Pancreas (tissue), 10 donors: ENCODE data around the gene IGF1. TPM values are rescaled to one million over a fixed set of nuclear protein-coding genes. Genes with fewer than 3 reads are reported as not detected.
A peak's percentile ranks its signal among the peaks of the same experiment; 100 is the strongest.

Source experiments
- ATAC-seq, 4 donors: fragments of 200-7000 bp; cut with Tn5 transposase; one replicate each; pipeline versions ENCODE4 v1.8.0 to v1.9.1; 2020; ENCODE audit warnings: mild to moderate bottlenecking in 4 of 4, moderate library complexity in 4 of 4
- DNase-seq, 6 donors: peaks; one replicate each; pipeline ENCODE4 v3.0.0-alpha.2; 2020
- FAIRE-seq: peaks from 2 replicates; lab custom pipeline; 2012; peaks lifted over from hg19 to GRCh38; lab: Jason Lieb, UNC
- H3K27ac ChIP-seq, 4 donors: fragments of 200-600 bp; sonication (generic); 1 replicate in 3 of 4; 2 replicates in 1 of 4; pipeline versions ENCODE4 v1.5.0 to v1.8.0; 2020
- H3K27me3 ChIP-seq, 4 donors: fragments of 200-600 bp; one replicate each; pipeline ENCODE4 v1.8.0; 2021
- H3K36me3 ChIP-seq, 3 donors: fragments of 200-600 bp; sonication (generic) in 1 of 3; one replicate each; pipeline versions ENCODE4 v1.5.0 to v1.8.0; 2020 to 2021
- H3K4me1 ChIP-seq, 3 donors: fragments of 200-600 bp; one replicate each; pipeline ENCODE4 v1.8.0; 2021
- H3K4me3 ChIP-seq, 4 donors: fragments of 200-600 bp; sonication (generic) in 2 of 4; one replicate each; pipeline versions ENCODE4 v1.5.0 to v1.8.0; 2020 to 2021
- H3K9me3 ChIP-seq, 4 donors: fragments of 200-600 bp; one replicate each; pipeline ENCODE4 v1.8.0; 2021
- WGBS, 2 donors: extraction: QIAGEN DNeasy Blood & Tissue Kit; methylation state at CpG; one replicate each; pipeline ENCODE4 v1.1.7; 2013; 5-methylcytosine and 5-hydroxymethylcytosine counted together
- intact Hi-C, 3 donors: fragments of 100-400 bp; cut with DNase I; formaldehyde crosslinking; loops; one replicate each; pipeline versions ENCODE4 v1.11.1 to v1.14.2; 2022
- polyA plus RNA-seq, 2 donors: library from polyadenylated mRNA; stranded (reverse); fragments of 200-250 nt; gene quantifications; one replicate each; pipeline ENCODE4 v1.2.3, GENCODE V29; 2013
- total RNA-seq, 6 donors: library from RNA; stranded (reverse); fragmentation: NEBNext Ultra II Directional in 4 of 6; extraction: Animal tissue kit (Norgen Biotek cat#: 25700) in 4 of 6; gene quantifications; one replicate each; pipeline versions ENCODE4 v1.2.1 to v1.2.4, GENCODE V29; 2021 to 2023
- TF ChIP-seq, protein P1 (sequence below), 4 donors: fragments of 200-600 bp; sonication (generic) in 3 of 4; IDR thresholded peaks; one replicate each; pipeline versions ENCODE4 v1.5.0 to v1.8.0; 2021; ENCODE audit warnings: antibody characterized with exemption in 4 of 4
- donor health status: healthy with polysubstance abuse.
- donor health status: DM: no; HTN: no; CAD: no; lungs with moderate emphysema.
- donor health status: DM: no; HTN: no; CAD: no.
- donor health status: control.
- donor health status: control.
- donor health status: Bipolar disorder and iron deficiency.
- donor health status: DM: yes; HTN: yes; CAD: no.
- donor health status: DM: no; HTN: no; CAD: no.
- donor health status: DM: no; HTN: no; CAD: no.
- donor health status: DM: yes; HTN: yes; CAD: no.

Gene IGF1
- total and polyA plus RNA-seq, 8 donors = 1.5 to 23.8 (median 4.6) TPM

GRCh38 chr12:102408487-102409297 lies 71.7 kb downstream of the IGF1 start:
- H3K36me3 ChIP-seq = no peaks in the 10 kb centered on the region
- intact Hi-C loops = no loop called here
- no peaks in the 10 kb centered on the region for H3K9me3 ChIP-seq
- no peak overlapping the region for H3K4me3 ChIP-seq
- WGBS, 2 donors = 63 to 72% methylated on average over 4 of the region's 4 CpGs
- ATAC-seq (peak in 1 of 4 donors; percentile 26), DNase-seq (no peak), FAIRE-seq (no peak)
- no peak overlapping the region for H3K27ac ChIP-seq
- peaks cover 0 to 6% (median 0%) of the 10 kb centered on the region in 3 donors for H3K4me1 ChIP-seq
- TF ChIP-seq, protein P1, sequence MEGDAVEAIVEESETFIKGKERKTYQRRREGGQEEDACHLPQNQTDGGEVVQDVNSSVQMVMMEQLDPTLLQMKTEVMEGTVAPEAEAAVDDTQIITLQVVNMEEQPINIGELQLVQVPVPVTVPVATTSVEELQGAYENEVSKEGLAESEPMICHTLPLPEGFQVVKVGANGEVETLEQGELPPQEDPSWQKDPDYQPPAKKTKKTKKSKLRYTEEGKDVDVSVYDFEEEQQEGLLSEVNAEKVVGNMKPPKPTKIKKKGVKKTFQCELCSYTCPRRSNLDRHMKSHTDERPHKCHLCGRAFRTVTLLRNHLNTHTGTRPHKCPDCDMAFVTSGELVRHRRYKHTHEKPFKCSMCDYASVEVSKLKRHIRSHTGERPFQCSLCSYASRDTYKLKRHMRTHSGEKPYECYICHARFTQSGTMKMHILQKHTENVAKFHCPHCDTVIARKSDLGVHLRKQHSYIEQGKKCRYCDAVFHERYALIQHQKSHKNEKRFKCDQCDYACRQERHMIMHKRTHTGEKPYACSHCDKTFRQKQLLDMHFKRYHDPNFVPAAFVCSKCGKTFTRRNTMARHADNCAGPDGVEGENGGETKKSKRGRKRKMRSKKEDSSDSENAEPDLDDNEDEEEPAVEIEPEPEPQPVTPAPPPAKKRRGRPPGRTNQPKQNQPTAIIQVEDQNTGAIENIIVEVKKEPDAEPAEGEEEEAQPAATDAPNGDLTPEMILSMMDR (IDR thresholded peaks at IDR 0.05) = no peak
- no peaks in the 10 kb centered on the region for H3K27me3 ChIP-seq

- TF ChIP-seq, protein P1 (IDR thresholded peaks at IDR 0.05) = no peak
- H3K27ac ChIP-seq = no peak overlapping the region
- WGBS, 2 donors = 78 to 83% methylated on average over 3 of the region's 3 CpGs
- no peaks in the 10 kb centered on the region for H3K9me3 ChIP-seq
- FAIRE-seq (no peak), DNase-seq (no peak), ATAC-seq (no peak)
- no peak overlapping the region for H3K4me3 ChIP-seq
- no peaks in the 10 kb centered on the region for H3K27me3 ChIP-seq
- H3K36me3 ChIP-seq = no peaks in the 10 kb centered on the region
- intact Hi-C loops = no loop called here
- peaks cover 0 to 6% (median 0%) of the 10 kb centered on the region in 3 donors for H3K4me1 ChIP-seq
Measured at GRCh38 chr12:102407776-102408486, 72.4 kb downstream of the IGF1 start.

DNA sequence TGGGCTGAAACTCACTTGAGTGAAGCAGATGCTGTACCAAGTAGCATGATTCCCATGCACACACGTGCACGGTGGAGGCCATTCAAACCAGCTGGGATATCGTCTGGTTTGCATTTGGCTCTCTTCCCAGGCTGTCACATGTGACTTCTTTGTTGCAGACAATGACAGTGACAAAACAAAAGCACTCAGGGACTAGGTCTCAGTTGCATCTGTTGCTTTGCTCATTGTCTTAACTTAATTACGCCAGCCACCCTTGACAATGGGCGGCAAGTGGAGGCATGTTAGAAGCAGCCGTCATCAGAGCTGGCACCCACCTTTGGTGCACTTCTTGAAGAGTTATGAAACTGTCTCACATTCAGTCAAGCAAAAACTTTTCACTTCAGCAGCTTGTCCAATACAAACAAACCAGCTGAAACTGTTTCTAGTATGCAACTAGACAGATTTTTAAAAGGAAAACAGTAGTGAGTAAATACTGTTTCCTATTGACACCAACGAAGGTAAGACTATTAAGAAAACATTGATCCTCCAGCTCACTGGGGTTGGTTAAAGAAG lies 74.3 kb downstream of the IGF1 start:
- no peak for FAIRE-seq
- Histone ChIP-seq H3K27ac (peak overlapping the region in 1 of 4 donors; percentile 4), H3K4me3 (no peak overlapping the region), H3K4me1 (peaks cover 0 to 6% (median 0%) of the 10 kb centered on the region in 3 donors), H3K9me3 (no peaks in the 10 kb centered on the region), H3K27me3 (no peaks in the 10 kb centered on the region), H3K36me3 (no peaks in the 10 kb centered on the region)
- TF ChIP-seq, protein P1 (IDR thresholded peaks at IDR 0.05) = no peak
- DNase-seq = peak in 5 of 6 donors; percentile 19 to 53 (median 42)
- ATAC-seq = peak; percentile 76 to 93 (median 86)
- intact Hi-C loops = no loop called here
- WGBS, 2 donors = 23 to 25% methylated on average over 7 of the region's 7 CpGs

- no peaks in the 10 kb centered on the region for H3K36me3 ChIP-seq
- intact Hi-C loops = no loop called here
- no peak overlapping the region for H3K4me3 ChIP-seq
- H3K27me3 ChIP-seq = no peaks in the 10 kb centered on the region
- FAIRE-seq (no peak), DNase-seq (no peak), ATAC-seq (no peak)
- WGBS, 2 donors = 84 to 88% methylated on average over 2 of the region's 2 CpGs
- no peak overlapping the region for H3K27ac ChIP-seq
- H3K4me1 ChIP-seq = peaks cover 0 to 6% (median 0%) of the 10 kb centered on the region in 3 donors
- H3K9me3 ChIP-seq = no peaks in the 10 kb centered on the region
- TF ChIP-seq, protein P1 (IDR thresholded peaks at IDR 0.05) = no peak
Measured at GRCh38 chr12:102401087-102401486, 79.3 kb downstream of the IGF1 start.
